Caco-2 (cell line): ENCODE data around the gene TBC1D17. TPM values are rescaled to one million over a fixed set of nuclear protein-coding genes. Genes with fewer than 3 reads are reported as not detected.

Experiments
- Bru-seq: library from RNA; stranded (reverse); fragments of 400-500 nt; gene quantifications from one replicate; lab custom pipeline; 2021; lab: Mats Ljungman, UMichigan
- BruChase-seq, 2 experiments: library from RNA; stranded (reverse); fragments of 400-500 nt; gene quantifications; one replicate each; lab custom pipeline; 2021; lab: Mats Ljungman, UMichigan
- BruUV-seq: library from RNA; stranded (reverse); fragments of 400-500 nt; replicated peaks from 2 replicates; lab custom pipeline; 2021; lab: Mats Ljungman, UMichigan
- CTCF ChIA-PET: fragments of 300-600 bp; sonication (Branson Sonifier 250); formaldehyde crosslinking; loops from one replicate; lab custom pipeline; 2022; ENCODE audit warnings: antibody characterized with exemption; lab: Charles Lee
- POLR2A ChIA-PET: fragments of 300-600 bp; sonication (Branson Sonifier 250); formaldehyde crosslinking; loops from one replicate; lab custom pipeline; 2022; ENCODE audit warnings: antibody characterized with exemption; lab: Charles Lee
- DNase-seq, 2 experiments: peaks; one replicate each; pipeline versions ENCODE4 v3.0.0 to v3.0.0-alpha.2; 2020 to 2022
- H3K27me3 ChIP-seq: replicated peaks from 2 replicates; pipeline ENCODE4 v1.6.0; 2011; ENCODE audit warnings: low read length; ENCODE audit not compliant: control insufficient read depth, insufficient read depth
- H3K36me3 ChIP-seq: 2 replicates; pipeline ENCODE4 v1.5.1; 2011; ENCODE audit warnings: low read length; ENCODE audit not compliant: control insufficient read depth, insufficient read depth
- H3K4me1 ChIP-seq: fragments of 250-450 bp; sonication (Bioruptor Pico); 2 replicates; pipeline ENCODE4 v1.5.1; 2020; ENCODE audit warnings: mild to moderate bottlenecking
- H3K4me3 ChIP-seq: 2 replicates; pipeline ENCODE4 v1.5.1; 2011; ENCODE audit warnings: low read depth, mild to moderate bottlenecking, control low read depth, low read length
- H3K9me3 ChIP-seq: fragments of 250-450 bp; sonication (Bioruptor Pico); 2 replicates; pipeline ENCODE4 v1.5.1; 2020; ENCODE audit warnings: mild to moderate bottlenecking, moderate library complexity
- H3K27ac Mint-ChIP-seq: one replicate; pipeline ENCODE4 v1.8.0; 2022; ENCODE audit warnings: mixed read lengths; ENCODE audit not compliant: unreplicated experiment
- H3K27me3 Mint-ChIP-seq: one replicate; pipeline ENCODE4 v1.8.0; 2022; ENCODE audit warnings: mixed read lengths; ENCODE audit not compliant: insufficient read depth, unreplicated experiment
- H3K36me3 Mint-ChIP-seq: one replicate; pipeline ENCODE4 v1.8.0; 2022; ENCODE audit warnings: mild to moderate bottlenecking, mixed read lengths; ENCODE audit not compliant: insufficient read depth, unreplicated experiment
- H3K4me1 Mint-ChIP-seq: one replicate; pipeline ENCODE4 v1.8.0; 2022; ENCODE audit warnings: low read depth, mixed read lengths; ENCODE audit not compliant: unreplicated experiment
- H3K4me3 Mint-ChIP-seq: one replicate; pipeline ENCODE4 v1.8.0; 2022; ENCODE audit warnings: mild to moderate bottlenecking, moderate library complexity, mixed read lengths; ENCODE audit not compliant: unreplicated experiment
- H3K9me3 Mint-ChIP-seq: one replicate; pipeline ENCODE4 v1.8.0; 2022; ENCODE audit warnings: mixed read lengths; ENCODE audit not compliant: unreplicated experiment
- CTCF ChIP-seq, 2 experiments: fragments of 200-600 bp in 1 of 2; IDR thresholded peaks; 1 replicate in 1 of 2; 2 replicates in 1 of 2; pipeline versions ENCODE4 v1.5.1 to v1.8.0; 2011 to 2022; ENCODE audit warnings: antibody characterized with exemption in 1 of 2, control low read depth in 1 of 2, inconsistent platforms in 1 of 2, low read depth in 1 of 2, low read length in 1 of 2, mild to moderate bottlenecking in 1 of 2, moderate library complexity in 1 of 2; ENCODE audit not compliant: insufficient read depth in 1 of 2, severe bottlenecking in 1 of 2, unreplicated experiment in 1 of 2
- intact Hi-C: fragments of 100-400 bp; cut with micrococcal nuclease; formaldehyde crosslinking; loops from one replicate; pipeline ENCODE4 v1.10.0; 2022; ENCODE audit not compliant: unreplicated experiment
- long read RNA-seq: library from polyadenylated mRNA; stranded (forward); transcript quantifications from one replicate; pipeline ENCODE4 v2.0.0, GENCODE V29; 2022
- total RNA-seq: library from RNA; stranded (reverse); gene quantifications from 2 replicates; pipeline ENCODE4 v1.2.3, GENCODE V29; 2022

Gene TBC1D17
- total RNA-seq (55.3 and 56.5 TPM in 2 replicates), Bru-seq, nascent RNA (percentile 67 among the genes with signal in this experiment), BruChase-seq, experiment 1, labeled RNA remaining after a 2-hour chase (percentile 74 among the genes with signal in this experiment), BruChase-seq, experiment 2, labeled RNA remaining after a 6-hour chase (percentile 82 among the genes with signal in this experiment)
- long read RNA-seq, transcript TBC1D17-201 (17 exons, 2,366 nt), result major isoform, 34 of 126 reads
- long read RNA-seq, partial matches to known transcripts, result 52 of 126 reads
- long read RNA-seq, other reads (novel, unspliced or antisense), result 39 of 126 reads

GRCh38 chr19:49877020-49877878, at the start of gene TBC1D17, which contains the start of gene AKT1S1:
TBC1D17 (plus strand) TSS chr19:49877702; CDS start chr19:49877724, 22 bp downstream.
AKT1S1 (minus strand) TSS chr19:49877355; CDS start chr19:49873295, 4,060 bp downstream.
- ChIA-PET CTCF (interaction anchor here (0.8 kb wide), 2 partner anchors 10 to 13 kb away, joined by 3 to 4 read pairs; no protein-coding TSS in a partner anchor), POLR2A (interaction anchor here (0.7 to 2.4 kb wide), 9 partner anchors 8 to 452 kb away, joined by 3 to 12 read pairs (median 3); partner anchors contain the start of genes AP2A1, ATF5, KCNC3 and NUP62)
- Histone ChIP-seq H3K4me1 (peaks cover 9% of the 10 kb centered on the region; the same call in 1 of the 2 replicates), H3K27me3 (no peaks in the 10 kb centered on the region), H3K9me3 (no peaks in the 10 kb centered on the region), H3K4me3 (peak within 1 kb of the TSS; percentile 87), H3K36me3 (peaks cover 9% of the 10 kb centered on the region)
- DNase-seq, result peak; percentile 99 to 100
- TSS peak; percentile 65 for BruUV-seq
- intact Hi-C loops, result loop anchor here (1.0 to 10.0 kb wide), 4 partner anchors 8 to 438 kb away; partner anchors contain the start of genes AP2A1 and RRAS
- Mint-ChIP-seq H3K27me3 (no peaks in the 10 kb centered on the region), H3K36me3 (peaks cover 14% of the 10 kb centered on the region), H3K27ac (no peak within 1 kb of the TSS), H3K4me1 (no peaks in the 10 kb centered on the region), H3K9me3 (no peaks in the 10 kb centered on the region), H3K4me3 (no peak within 1 kb of the TSS)
- TF ChIP-seq CTCF (IDR thresholded peaks at IDR 0.05; ENCODE audit: insufficient read depth in 1 of 2, low read depth in 1 of 2, low read length in 1 of 2, severe bottlenecking in 1 of 2, unreplicated experiment in 1 of 2), result no peak

- no peak overlapping the region for H3K27ac Mint-ChIP-seq
- Histone ChIP-seq H3K27me3 (no peaks in the 10 kb centered on the region), H3K9me3 (no peaks in the 10 kb centered on the region), H3K4me3 (no peak overlapping the region), H3K36me3 (peaks cover 2% of the 10 kb centered on the region), H3K4me1 (no peaks in the 10 kb centered on the region)
- no peak for DNase-seq
- no peak for TF ChIP-seq CTCF (IDR thresholded peaks at IDR 0.05; ENCODE audit: insufficient read depth in 1 of 2, low read depth in 1 of 2, low read length in 1 of 2, severe bottlenecking in 1 of 2, unreplicated experiment in 1 of 2)
- no TSS peak for BruUV-seq
- no peaks in the 10 kb centered on the region for H3K4me1 Mint-ChIP-seq
- H3K36me3 Mint-ChIP-seq, result peaks cover 33% of the 10 kb centered on the region
- intact Hi-C loops, result no loop called here
- no peak overlapping the region for H3K4me3 Mint-ChIP-seq
- no peaks in the 10 kb centered on the region for H3K27me3 Mint-ChIP-seq
- POLR2A ChIA-PET, result no interaction called here
- CTCF ChIA-PET, result no interaction called here
- H3K9me3 Mint-ChIP-seq, result no peaks in the 10 kb centered on the region
Measured at GRCh38 chr19:49829200-49829599, 48.3 kb upstream of the TBC1D17 start.

- no peak overlapping the region for H3K4me3 Mint-ChIP-seq
- no TSS peak for BruUV-seq
- H3K36me3 ChIP-seq, result peaks cover 2% of the 10 kb centered on the region
- no peak for DNase-seq
- ChIA-PET CTCF (no interaction called here), POLR2A (no interaction called here)
- no peaks in the 10 kb centered on the region for H3K27me3 ChIP-seq
- H3K9me3 ChIP-seq, result no peaks in the 10 kb centered on the region
- no peaks in the 10 kb centered on the region for H3K27me3 Mint-ChIP-seq
- peaks cover 33% of the 10 kb centered on the region for H3K36me3 Mint-ChIP-seq
- no peak overlapping the region for H3K4me3 ChIP-seq
- TF ChIP-seq CTCF (IDR thresholded peaks at IDR 0.05; ENCODE audit: insufficient read depth in 1 of 2, low read depth in 1 of 2, low read length in 1 of 2, severe bottlenecking in 1 of 2, unreplicated experiment in 1 of 2), result no peak
- H3K4me1 Mint-ChIP-seq, result no peaks in the 10 kb centered on the region
- no peaks in the 10 kb centered on the region for H3K4me1 ChIP-seq
- no peak overlapping the region for H3K27ac Mint-ChIP-seq
- intact Hi-C loops, result no loop called here
- H3K9me3 Mint-ChIP-seq, result no peaks in the 10 kb centered on the region
Measured at GRCh38 chr19:49829721-49830120, 47.8 kb upstream of the TBC1D17 start.
